ENCODE data around the gene HM13.

The HM13 gene

GRCh38 chr20:31560746-31561598, 46.7 kb downstream of the HM13 start:
- TF ChIP-seq ZNF274 (IDR thresholded peaks at IDR 0.05; ENCODE audit: low read depth, low read length): no peak
- no peak overlapping the region for H3K4me3 ChIP-seq (ENCODE audit: low read length)

- H3K4me3 ChIP-seq (ENCODE audit: low read length): no peak overlapping the region
- no peak for TF ChIP-seq ZNF274 (IDR thresholded peaks at IDR 0.05; ENCODE audit: low read depth, low read length)
These were observed 48.0 kb downstream of the HM13 start for GRCh38 chr20:31562241-31562640.

GRCh38 chr20:31564284-31564683, 50.0 kb downstream of the HM13 start:
- TF ChIP-seq ZNF274 (IDR thresholded peaks at IDR 0.05; ENCODE audit: low read depth, low read length): no peak
- no peak overlapping the region for H3K4me3 ChIP-seq (ENCODE audit: low read length)

GRCh38 chr20:31565699-31566318, 51.6 kb downstream of the HM13 start:
- H3K4me3 ChIP-seq (ENCODE audit: low read length): no peak overlapping the region
- no peak for TF ChIP-seq ZNF274 (IDR thresholded peaks at IDR 0.05; ENCODE audit: low read depth, low read length)

GRCh38 chr20:31566319-31566657, 52.0 kb downstream of the HM13 start:
- no peak for TF ChIP-seq ZNF274 (IDR thresholded peaks at IDR 0.05; ENCODE audit: low read depth, low read length)
- no peak overlapping the region for H3K4me3 ChIP-seq (ENCODE audit: low read length)

- no peak for TF ChIP-seq ZNF274 (IDR thresholded peaks at IDR 0.05; ENCODE audit: low read depth, low read length)
- H3K4me3 ChIP-seq (ENCODE audit: low read length): no peak overlapping the region
These were observed 52.6 kb downstream of the HM13 start for GRCh38 chr20:31566658-31567379.

- no peak overlapping the region for H3K4me3 ChIP-seq (ENCODE audit: low read length)
- TF ChIP-seq ZNF274 (IDR thresholded peaks at IDR 0.05; ENCODE audit: low read depth, low read length): no peak
These were observed 53.1 kb downstream of the HM13 start for GRCh38 chr20:31567380-31567720.

GRCh38 chr20:31568041-31568731, 53.9 kb downstream of the HM13 start:
- no peak overlapping the region for H3K4me3 ChIP-seq (ENCODE audit: low read length)
- no peak for TF ChIP-seq ZNF274 (IDR thresholded peaks at IDR 0.05; ENCODE audit: low read depth, low read length)

GRCh38 chr20:31568773-31569162, 54.5 kb downstream of the HM13 start:
- no peak for TF ChIP-seq ZNF274 (IDR thresholded peaks at IDR 0.05; ENCODE audit: low read depth, low read length)
- H3K4me3 ChIP-seq (ENCODE audit: low read length): no peak overlapping the region

- no peak overlapping the region for H3K4me3 ChIP-seq (ENCODE audit: low read length)
- no peak for TF ChIP-seq ZNF274 (IDR thresholded peaks at IDR 0.05; ENCODE audit: low read depth, low read length)
These were observed 55.1 kb downstream of the HM13 start for GRCh38 chr20:31569163-31570020.

GRCh38 chr20:31570021-31570463, 55.8 kb downstream of the HM13 start:
- no peak overlapping the region for H3K4me3 ChIP-seq (ENCODE audit: low read length)
- TF ChIP-seq ZNF274 (IDR thresholded peaks at IDR 0.05; ENCODE audit: low read depth, low read length): no peak

- no peak for TF ChIP-seq ZNF274 (IDR thresholded peaks at IDR 0.05; ENCODE audit: low read depth, low read length)
- no peak overlapping the region for H3K4me3 ChIP-seq (ENCODE audit: low read length)
These were observed 56.7 kb downstream of the HM13 start for GRCh38 chr20:31570735-31571617.

Data from GM08714 (cell line).